Activated CD8-positive, alpha-beta memory T cell treated with anti-CD3 and anti-CD28 coated beads, Interleukin-2, amount 50 U/mL, for 4 hours (primary cell): ENCODE data around the gene C12orf75.
"Not testable (repeated sequence)": the region's sequence is repeated elsewhere in the genome, so short reads cannot be mapped to it uniquely, and the experiment has no call there.

Source experiments
- DNase-seq: peaks from one replicate; pipeline ENCODE4 v3.0.0-alpha.2; 2020

The C12orf75 gene

GRCh38 chr12:105337391-105337790 is 6.9 kb downstream of the C12orf75 start:
- DNase-seq, result no peak

DNA sequence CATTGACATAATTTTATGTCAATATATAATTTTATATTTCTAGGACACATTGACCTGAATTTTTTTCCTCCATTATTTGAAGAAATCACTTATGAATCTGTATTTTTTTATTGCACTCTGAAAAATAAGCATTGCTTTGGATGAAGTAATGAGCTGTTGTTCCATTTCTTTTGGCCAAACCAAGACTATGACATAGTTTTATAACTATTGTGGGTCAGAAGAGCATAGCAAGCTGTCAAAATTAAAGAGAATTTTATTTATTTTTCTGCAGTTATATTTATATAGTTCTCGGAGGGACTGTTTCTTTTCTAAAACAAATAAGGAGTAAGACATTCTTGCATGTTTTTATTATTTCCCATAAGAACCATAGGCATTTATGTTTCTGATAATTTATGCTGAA is 8.5 kb downstream of the C12orf75 start:
- DNase-seq, result no peak

DNA sequence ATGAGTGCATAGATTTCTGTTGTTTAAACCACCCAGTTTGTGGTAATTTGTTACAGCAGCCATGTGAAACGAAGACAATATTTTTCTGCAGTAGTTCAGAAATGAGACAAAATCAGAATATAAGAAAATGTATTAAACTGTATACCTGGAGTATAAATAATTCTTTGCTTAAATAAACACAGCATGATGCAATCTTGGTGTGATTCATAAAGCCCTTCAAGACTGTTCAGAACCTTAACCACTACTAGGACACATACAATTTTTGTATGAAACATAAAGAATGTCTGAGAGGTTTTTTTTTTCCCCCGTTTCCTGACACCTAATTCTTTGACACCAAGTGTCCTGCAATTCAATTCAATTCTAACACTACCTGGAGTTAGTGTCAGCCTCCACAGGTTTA is 10.5 kb downstream of the C12orf75 start:
- DNase-seq, result no peak

DNA sequence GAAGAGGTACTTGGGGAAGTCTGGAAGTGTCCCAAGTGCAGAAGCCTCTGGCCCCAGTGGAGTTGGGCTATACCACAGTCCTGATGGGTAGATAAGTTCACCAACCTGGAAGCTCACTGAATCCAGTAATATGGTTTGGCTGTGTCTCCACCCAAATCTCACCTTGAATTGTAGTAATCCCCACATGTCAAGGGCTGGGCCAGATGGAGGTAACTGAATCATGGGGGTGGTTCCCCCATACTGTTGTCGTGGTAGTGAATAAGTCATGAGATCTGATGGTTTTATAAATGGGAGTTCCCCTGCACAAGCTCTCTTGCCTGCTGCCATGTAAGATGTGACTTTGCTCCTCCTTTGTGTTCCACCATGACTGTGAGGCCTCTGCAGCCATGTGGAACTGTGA is 11.1 kb downstream of the C12orf75 start:
- DNase-seq, result not testable (repeated sequence)

DNA sequence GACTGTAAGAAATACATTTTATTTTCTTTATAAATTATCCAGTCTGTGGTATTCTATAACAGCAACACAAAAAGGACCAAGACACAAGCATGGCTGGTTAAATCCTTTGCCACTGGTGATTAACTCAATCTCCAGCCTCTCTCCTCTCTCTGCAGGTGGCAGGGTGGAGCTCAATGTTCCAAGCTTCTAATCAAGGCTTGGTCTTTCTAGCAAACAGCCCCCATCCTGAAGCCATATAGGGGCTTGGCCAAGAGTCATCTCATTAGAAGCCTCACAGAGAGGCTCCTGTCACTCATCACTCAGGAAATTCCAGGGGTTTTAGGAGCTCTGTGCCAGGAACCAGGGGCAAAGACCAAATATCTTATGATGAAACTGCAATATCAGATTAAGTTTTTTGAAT is 12.0 kb downstream of the C12orf75 start:
- no peak for DNase-seq

DNA sequence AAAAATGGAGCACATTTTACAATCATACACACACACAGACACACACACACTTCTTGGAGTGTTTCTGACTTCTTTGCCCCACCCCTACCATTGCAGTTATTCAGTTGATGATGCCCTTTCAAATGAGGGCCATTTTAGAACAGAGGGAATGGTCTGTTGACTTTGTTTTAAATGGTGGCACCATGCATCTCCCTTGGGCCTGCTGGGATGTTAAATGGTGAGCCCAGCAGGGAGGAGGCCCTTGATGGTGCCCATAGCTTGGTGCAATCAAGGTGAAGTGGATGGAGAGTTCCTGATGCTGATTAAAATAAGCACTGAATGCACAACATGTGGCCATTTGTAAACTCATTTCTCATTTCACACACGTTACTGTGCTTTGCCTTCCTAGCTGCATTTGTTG is 13.3 kb downstream of the C12orf75 start:
- no peak for DNase-seq

DNA sequence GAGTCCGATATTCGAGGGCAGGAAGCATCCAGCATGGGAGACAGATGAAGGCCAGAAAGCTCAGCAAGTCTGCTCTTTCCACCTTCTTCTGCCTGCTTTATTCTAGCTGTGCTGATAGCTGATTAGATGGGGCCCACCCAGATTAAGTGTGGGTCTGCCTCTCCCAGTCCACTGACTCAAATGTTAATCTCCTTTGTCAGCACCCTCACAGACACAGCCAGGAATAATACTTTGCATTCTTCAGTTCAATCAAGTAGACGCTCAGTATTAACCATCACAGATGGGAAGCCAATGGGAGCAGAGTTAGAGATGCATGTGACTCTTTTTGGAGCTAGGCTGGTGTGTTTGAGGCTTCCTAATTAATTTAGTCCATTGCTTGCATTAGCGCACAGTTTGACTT is 17.0 kb downstream of the C12orf75 start:
- no peak for DNase-seq

- no peak for DNase-seq
Observed at GRCh38 chr12:105348142-105348541, 17.7 kb downstream of the C12orf75 start.

GRCh38 chr12:105348561-105348960 is 18.1 kb downstream of the C12orf75 start:
- DNase-seq, result no peak

DNA sequence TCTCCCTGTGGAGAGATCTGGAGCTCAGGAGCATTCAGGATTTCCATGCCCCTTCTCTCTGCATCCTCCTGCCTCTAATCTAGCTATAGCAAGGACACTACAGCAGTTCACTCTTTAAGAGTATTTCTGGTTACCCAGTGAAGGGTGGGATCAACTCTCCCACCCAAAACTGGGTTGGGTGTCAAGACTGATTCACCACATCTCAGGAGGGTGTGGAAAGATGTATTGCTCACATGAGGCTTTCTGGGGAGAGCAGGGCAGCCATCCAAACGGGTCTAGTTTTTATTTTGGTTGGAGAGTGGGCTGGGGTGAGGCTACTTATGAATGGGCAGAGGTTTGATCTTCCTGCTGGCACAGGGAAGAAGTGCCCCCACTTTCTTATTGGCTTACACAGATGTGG is 18.6 kb downstream of the C12orf75 start:
- DNase-seq, result no peak

- no peak for DNase-seq
Observed at GRCh38 chr12:105351523-105351922, 21.0 kb downstream of the C12orf75 start.

DNA sequence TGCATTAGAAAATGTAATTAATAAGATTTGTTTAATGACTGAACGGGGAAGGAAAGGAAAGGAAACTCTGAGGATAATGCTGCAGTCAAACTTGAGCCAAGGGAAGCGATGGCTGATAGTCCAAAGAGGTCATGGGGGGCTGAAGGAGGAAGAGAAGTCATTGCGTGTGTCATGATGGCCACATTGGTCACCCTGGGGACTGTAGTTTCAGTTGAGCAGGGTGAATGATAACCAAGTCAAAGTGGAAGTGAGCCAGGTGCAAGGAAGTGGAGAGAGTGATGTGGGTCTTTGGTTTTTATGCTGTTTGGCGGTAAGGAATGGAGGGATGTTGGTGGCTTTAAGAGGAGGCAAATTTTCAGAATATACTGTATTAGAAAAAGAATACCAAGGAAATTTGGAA is 21.6 kb downstream of the C12orf75 start:
- DNase-seq, result no peak

DNA sequence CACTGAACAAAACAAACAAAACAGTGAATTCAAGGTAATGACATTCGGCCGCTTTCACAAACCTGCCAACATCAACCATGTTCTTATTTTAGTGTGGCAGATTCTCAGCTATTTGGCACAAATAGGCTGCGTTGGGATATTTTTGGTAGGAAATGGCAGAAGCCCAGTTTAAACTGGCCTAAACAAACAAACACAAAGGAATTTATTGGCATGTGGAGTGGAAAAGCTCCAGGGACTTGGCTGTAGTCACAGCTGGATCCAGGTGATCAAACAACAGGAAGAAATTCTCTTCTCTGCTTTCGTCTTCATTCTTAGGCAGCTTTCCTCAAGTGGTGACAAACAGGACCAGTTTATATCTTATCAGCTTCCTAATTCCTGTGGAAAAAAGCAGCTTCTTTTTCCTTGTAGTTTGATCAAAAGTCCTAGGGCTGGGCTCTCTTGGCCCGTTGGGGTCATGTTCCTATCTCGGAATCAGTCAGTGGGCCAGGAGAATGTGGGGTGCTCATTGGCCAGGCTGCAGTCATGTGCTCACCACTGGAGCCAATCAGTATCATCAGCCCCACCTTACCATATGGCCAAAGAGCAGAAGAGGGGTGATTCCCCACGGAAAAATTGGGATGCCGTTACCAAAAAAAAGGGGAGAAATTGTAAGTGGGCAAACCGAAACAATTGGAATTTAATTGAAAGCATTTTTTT is 22.6 kb downstream of the C12orf75 start:
- no peak for DNase-seq

DNA sequence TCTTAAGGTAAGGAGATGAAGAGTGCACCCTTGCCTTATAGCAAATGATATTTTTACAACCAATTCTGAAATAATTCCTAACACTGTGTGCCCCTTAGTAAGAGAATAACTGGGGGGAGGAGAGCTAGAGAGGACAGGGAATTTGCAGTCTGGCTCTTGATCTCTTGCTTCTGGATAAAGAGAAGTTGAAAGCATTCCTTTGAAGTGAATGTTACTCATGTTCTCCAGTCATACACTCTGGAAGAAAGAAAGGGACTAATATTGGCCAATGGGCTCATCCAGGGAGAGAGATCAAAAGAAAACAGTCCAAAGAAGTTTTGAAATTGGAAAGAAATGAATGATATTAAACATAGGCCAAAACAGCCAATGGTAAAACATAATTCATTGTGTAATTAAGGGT is 25.3 kb downstream of the C12orf75 start:
- DNase-seq, result no peak

- no peak for DNase-seq
Observed at GRCh38 chr12:105357162-105357691, 26.7 kb downstream of the C12orf75 start.

DNA sequence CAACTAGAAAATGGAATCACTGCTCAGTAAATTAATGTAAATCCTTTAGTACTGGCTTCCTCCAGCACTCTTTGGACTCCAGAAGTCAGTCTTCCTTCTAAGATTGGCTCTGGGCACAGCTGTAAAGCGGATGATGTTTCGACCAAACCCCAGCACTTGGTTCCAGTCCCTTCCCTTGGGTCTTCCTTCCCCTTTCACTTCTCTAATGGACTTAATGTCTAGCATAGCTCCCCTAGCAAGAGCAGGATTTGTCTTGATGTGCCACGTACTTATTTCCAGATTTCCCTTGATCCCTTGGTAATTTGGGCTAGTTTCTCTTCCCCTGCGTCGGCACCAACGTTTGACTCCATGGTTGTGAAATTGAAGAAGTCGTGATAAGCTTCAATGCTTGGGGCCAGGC is 28.3 kb downstream of the C12orf75 start:
- no peak for DNase-seq

DNA sequence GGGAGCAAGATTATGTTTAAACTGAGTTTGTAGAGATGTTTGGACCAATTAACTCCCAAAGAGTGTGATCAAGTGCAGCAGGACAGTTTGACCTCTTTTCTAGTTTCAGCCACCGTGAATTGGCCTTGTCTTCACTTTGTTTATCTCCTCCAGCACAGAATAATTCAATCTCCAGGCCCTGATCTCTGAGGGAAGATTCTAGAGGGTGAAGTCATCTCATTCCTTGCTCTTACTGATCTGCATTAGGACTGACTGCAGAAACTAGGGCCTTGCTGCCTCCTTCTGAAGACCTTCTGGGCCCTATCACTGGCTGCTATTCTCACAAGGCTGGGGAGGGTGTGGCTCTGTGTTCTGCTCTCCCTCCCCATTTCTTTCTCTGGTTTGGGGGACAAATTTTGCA is 29.4 kb downstream of the C12orf75 start:
- DNase-seq, result no peak

GRCh38 chr12:105363890-105364289 is 33.4 kb downstream of the C12orf75 start:
- no peak for DNase-seq

GRCh38 chr12:105365231-105365630 is 34.7 kb downstream of the C12orf75 start:
- DNase-seq, result no peak

DNA sequence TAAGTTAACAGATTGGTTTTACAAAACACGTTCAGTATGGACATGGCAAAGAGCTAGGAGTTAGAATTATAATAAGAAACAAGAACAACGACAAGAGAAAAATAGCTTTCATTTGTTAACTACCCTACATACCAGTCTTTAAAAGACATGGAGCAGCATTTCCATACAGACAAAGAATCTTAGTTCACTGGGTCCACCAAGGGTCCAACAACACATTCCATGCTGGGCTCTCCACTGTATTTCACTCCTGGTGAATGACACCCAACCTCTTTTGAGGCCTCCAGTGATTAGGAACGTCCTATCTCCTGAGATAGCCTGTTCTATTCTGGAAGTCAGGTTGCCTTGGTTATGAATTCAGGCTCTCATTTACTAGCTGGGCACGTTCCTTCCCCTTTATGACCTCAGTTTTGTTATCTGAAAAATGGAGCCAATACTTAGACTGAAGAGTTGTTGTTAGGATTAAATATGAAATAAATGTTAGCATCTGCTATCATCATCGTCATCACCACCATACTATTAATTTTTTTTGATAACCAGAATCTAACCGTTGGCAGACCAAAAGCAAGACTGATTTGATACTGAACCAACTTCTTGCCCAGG is 37.7 kb downstream of the C12orf75 start:
- DNase-seq, result no peak

DNA sequence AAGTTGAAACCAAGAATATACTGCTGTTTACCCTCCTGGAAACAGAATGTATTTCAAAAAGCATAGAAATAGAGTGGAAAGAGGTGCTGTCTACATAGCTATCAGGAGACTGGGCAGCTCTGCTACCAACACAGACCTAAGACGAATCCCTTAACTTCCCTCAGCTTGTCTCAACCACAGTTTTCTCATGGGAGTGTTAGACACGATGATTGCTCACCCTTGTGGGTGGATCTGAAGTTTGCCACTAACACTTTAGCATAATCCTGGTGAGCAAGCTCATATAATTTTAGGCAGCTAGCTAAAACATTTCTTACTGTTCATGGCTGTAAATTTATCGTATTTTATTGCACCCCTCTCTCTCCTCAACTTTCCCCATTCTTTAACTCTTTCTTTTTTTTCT is 38.5 kb downstream of the C12orf75 start:
- DNase-seq, result no peak

- no peak for DNase-seq
Observed at GRCh38 chr12:105374303-105374702, 43.8 kb downstream of the C12orf75 start.

- no peak for DNase-seq
Observed at GRCh38 chr12:105377077-105377476, 46.6 kb downstream of the C12orf75 start.

GRCh38 chr12:105378911-105379310 is 48.4 kb downstream of the C12orf75 start:
- no peak for DNase-seq
